DND-41 (cell line): ENCODE measurements around the gene WDR47.
"Not testable (repeated sequence)": the region's sequence is repeated elsewhere in the genome, so short reads cannot be mapped to it uniquely, and the experiment has no call there.

Experiments used
- ATAC-seq: fragments of 200-7000 bp; cut with Tn5 transposase; 3 replicates; pipeline ENCODE4 v1.9.1; 2021; ENCODE audit warnings: low read depth; ENCODE audit not compliant: insufficient read depth
- DNase-seq: peaks from one replicate; pipeline ENCODE4 v3.0.0-alpha.2; 2020
- H2AFZ ChIP-seq: 2 replicates; pipeline ENCODE4 v1.6.0; 2012; ENCODE audit warnings: low read depth, low read length
- H3K27ac ChIP-seq: 2 replicates; pipeline ENCODE4 v1.5.1; 2012; ENCODE audit warnings: low read length, inconsistent platforms
- H3K27me3 ChIP-seq: fragments of 200-600 bp; sonication (generic); 2 replicates; pipeline ENCODE4 v1.6.0; 2012; ENCODE audit warnings: low read length, mild to moderate bottlenecking, inconsistent platforms; ENCODE audit not compliant: insufficient read depth, poor library complexity
- H3K36me3 ChIP-seq: 2 replicates; pipeline ENCODE4 v1.5.1; 2012; ENCODE audit warnings: low read length, inconsistent platforms; ENCODE audit not compliant: insufficient read depth
- H3K4me1 ChIP-seq: 2 replicates; pipeline ENCODE4 v1.5.1; 2012; ENCODE audit warnings: mild to moderate bottlenecking, low read length; ENCODE audit not compliant: insufficient read depth
- H3K4me2 ChIP-seq: 2 replicates; pipeline ENCODE4 v1.6.0; 2012; ENCODE audit warnings: mild to moderate bottlenecking, moderate library complexity, low read length, inconsistent platforms; ENCODE audit not compliant: insufficient read depth
- H3K4me3 ChIP-seq, 2 experiments: fragments of 200-600 bp in 1 of 2; shearing (Covaris generic) in 1 of 2; 2 replicates each; pipeline ENCODE4 v1.5.1; 2012 to 2016; ENCODE audit warnings: inconsistent platforms in 2 of 2, low read length in 2 of 2, mild to moderate bottlenecking in 2 of 2, low read depth in 1 of 2, moderate library complexity in 1 of 2
- H3K79me2 ChIP-seq: 2 replicates; pipeline ENCODE4 v1.6.0; 2012; ENCODE audit warnings: low read length, inconsistent platforms; ENCODE audit not compliant: insufficient read depth
- H3K9ac ChIP-seq: 2 replicates; pipeline ENCODE4 v1.6.0; 2012; ENCODE audit warnings: low read depth, mild to moderate bottlenecking, inconsistent platforms, low read length, moderate library complexity
- H3K9me3 ChIP-seq: 2 replicates; pipeline ENCODE4 v1.5.1; 2012; ENCODE audit warnings: low read length, moderate library complexity, mild to moderate bottlenecking, inconsistent platforms; ENCODE audit not compliant: insufficient read depth, severe bottlenecking
- H4K20me1 ChIP-seq: 2 replicates; pipeline ENCODE4 v1.6.0; 2012; ENCODE audit warnings: low read length; ENCODE audit not compliant: insufficient read depth
- CTCF ChIP-seq: IDR thresholded peaks from 2 replicates; pipeline ENCODE4 v1.5.1; 2012; ENCODE audit warnings: borderline replicate concordance, low read length, moderate library complexity, mild to moderate bottlenecking; ENCODE audit not compliant: poor library complexity, severe bottlenecking; ENCODE audit errors: extremely low read depth
- EZH2 ChIP-seq: IDR thresholded peaks from 3 replicates; pipeline ENCODE4 v1.6.1; 2012; ENCODE audit warnings: borderline replicate concordance, low read depth, mild to moderate bottlenecking, moderate library complexity, low read length, inconsistent platforms; ENCODE audit not compliant: severe bottlenecking

WDR47 gene

GRCh38 chr1:109025694-109026093 is 16.2 kb downstream of the WDR47 start:
- H3K4me1 ChIP-seq, result no peaks in the 10 kb centered on the region
- H3K27ac ChIP-seq, result no peak overlapping the region
- H4K20me1 ChIP-seq, result no peaks in the 10 kb centered on the region
- H3K79me2 ChIP-seq, result peaks cover 3% of the 10 kb centered on the region; the same call in 1 of the 2 replicates
- TF ChIP-seq CTCF, result no peak
- no peak for TF ChIP-seq EZH2
- no peak overlapping the region for H3K4me3 ChIP-seq
- no peaks in the 10 kb centered on the region; the same call in 1 of the 2 replicates for H3K36me3 ChIP-seq
- no peaks in the 10 kb centered on the region for H3K27me3 ChIP-seq
- ATAC-seq, result no peak
- no peak for DNase-seq
- no peak overlapping the region for H3K9ac ChIP-seq
- H3K9me3 ChIP-seq, result no peaks in the 10 kb centered on the region
- H2AFZ ChIP-seq, result no peak overlapping the region
- no peak overlapping the region for H3K4me2 ChIP-seq

- Histone ChIP-seq H3K9ac (no peak overlapping the region), H3K36me3 (no peaks in the 10 kb centered on the region; the same call in 1 of the 2 replicates), H3K4me1 (no peaks in the 10 kb centered on the region), H3K79me2 (peaks cover 3% of the 10 kb centered on the region; the same call in 1 of the 2 replicates), H2AFZ (no peak overlapping the region), H3K27ac (no peak overlapping the region), H4K20me1 (no peaks in the 10 kb centered on the region), H3K4me2 (no peak overlapping the region), H3K9me3 (no peaks in the 10 kb centered on the region), H3K4me3 (no peak overlapping the region), H3K27me3 (no peaks in the 10 kb centered on the region)
- ATAC-seq (no peak), DNase-seq (no peak)
- TF ChIP-seq EZH2 (no peak), CTCF (no peak)
Observed at GRCh38 chr1:109024646-109025045, 17.3 kb downstream of the WDR47 start.

GRCh38 chr1:109020693-109021257 is 21.1 kb downstream of the WDR47 start:
- H3K36me3 ChIP-seq, result peaks cover 18% of the 10 kb centered on the region
- DNase-seq (no peak), ATAC-seq (no peak)
- H3K4me3 ChIP-seq, result no peak overlapping the region
- H3K4me1 ChIP-seq, result no peaks in the 10 kb centered on the region
- TF ChIP-seq CTCF, result no peak
- no peak for TF ChIP-seq EZH2
- no peak overlapping the region for H2AFZ ChIP-seq
- no peak overlapping the region for H3K27ac ChIP-seq
- no peaks in the 10 kb centered on the region for H3K27me3 ChIP-seq
- no peak overlapping the region for H3K4me2 ChIP-seq
- no peaks in the 10 kb centered on the region for H4K20me1 ChIP-seq
- H3K9me3 ChIP-seq, result no peaks in the 10 kb centered on the region
- H3K79me2 ChIP-seq, result no peaks in the 10 kb centered on the region
- H3K9ac ChIP-seq, result no peak overlapping the region

GRCh38 chr1:109017719-109018118 is 24.2 kb downstream of the WDR47 start:
- ATAC-seq, H3K4me3 ChIP-seq, H2AFZ ChIP-seq, H3K4me1 ChIP-seq, H3K4me2 ChIP-seq, H3K79me2 ChIP-seq, H4K20me1 ChIP-seq, H3K9ac ChIP-seq, H3K9me3 ChIP-seq, H3K27ac ChIP-seq, DNase-seq, H3K27me3 ChIP-seq: not testable (repeated sequence)
- H3K36me3 ChIP-seq, result peaks cover 28% of the 10 kb centered on the region
